ENCODE measurements around the gene ELP4.

ELP4 gene

GRCh38 chr11:31806928-31807798 is 297.6 kb downstream of the ELP4 start:
- TF ChIP-seq, protein P1, sequence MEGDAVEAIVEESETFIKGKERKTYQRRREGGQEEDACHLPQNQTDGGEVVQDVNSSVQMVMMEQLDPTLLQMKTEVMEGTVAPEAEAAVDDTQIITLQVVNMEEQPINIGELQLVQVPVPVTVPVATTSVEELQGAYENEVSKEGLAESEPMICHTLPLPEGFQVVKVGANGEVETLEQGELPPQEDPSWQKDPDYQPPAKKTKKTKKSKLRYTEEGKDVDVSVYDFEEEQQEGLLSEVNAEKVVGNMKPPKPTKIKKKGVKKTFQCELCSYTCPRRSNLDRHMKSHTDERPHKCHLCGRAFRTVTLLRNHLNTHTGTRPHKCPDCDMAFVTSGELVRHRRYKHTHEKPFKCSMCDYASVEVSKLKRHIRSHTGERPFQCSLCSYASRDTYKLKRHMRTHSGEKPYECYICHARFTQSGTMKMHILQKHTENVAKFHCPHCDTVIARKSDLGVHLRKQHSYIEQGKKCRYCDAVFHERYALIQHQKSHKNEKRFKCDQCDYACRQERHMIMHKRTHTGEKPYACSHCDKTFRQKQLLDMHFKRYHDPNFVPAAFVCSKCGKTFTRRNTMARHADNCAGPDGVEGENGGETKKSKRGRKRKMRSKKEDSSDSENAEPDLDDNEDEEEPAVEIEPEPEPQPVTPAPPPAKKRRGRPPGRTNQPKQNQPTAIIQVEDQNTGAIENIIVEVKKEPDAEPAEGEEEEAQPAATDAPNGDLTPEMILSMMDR (IDR thresholded peaks at IDR 0.05; ENCODE audit: low read depth, low read length, missing control alignments), result no peak
- no peak for DNase-seq (ENCODE audit: extremely low read depth, low read depth)
- no peak overlapping the region for H3K4me3 ChIP-seq (replicated peaks; ENCODE audit: low read depth, low read length)

DNA sequence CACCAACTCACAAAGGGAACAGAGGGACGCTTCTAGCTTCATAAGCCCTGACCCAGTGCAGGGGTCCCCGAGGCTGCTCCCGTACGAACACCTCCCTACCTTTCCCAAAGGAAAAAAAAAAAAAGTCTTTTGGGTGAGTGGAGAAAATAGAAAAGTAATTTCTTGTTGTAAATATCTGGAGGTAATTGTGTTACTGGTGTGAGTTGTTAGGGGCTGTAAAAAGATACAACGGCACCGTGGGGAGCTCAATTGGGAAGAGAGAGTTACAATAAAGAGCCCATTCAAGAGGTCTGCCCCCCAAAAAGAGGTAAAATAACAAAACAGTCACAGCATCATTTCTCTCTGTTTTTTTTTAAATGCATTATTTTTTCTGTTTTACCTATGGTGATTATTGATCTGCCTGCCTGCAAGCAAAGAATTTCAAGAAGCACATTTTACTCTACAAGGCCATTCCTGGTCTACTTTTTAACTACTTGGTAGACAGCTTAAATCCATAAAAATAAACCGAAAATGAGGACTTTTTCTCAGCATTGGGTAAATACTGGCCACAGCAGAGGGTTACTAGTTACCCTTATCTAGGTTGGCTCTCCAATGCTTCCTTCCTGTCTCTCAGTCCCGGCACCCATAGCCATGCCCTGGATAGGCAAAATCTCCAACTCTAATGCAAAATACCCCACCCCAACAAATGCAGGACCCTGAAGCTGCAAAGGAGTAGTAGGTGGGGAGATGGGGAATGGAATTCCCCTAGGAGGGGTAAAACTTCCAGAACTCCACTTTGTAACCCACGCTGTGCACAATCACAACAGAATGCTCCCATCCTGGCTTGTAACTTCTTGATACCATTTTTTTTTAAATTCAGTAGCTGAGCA is 298.5 kb downstream of the ELP4 start:
- DNase-seq (ENCODE audit: extremely low read depth, low read depth), result no peak
- TF ChIP-seq, protein P1 (IDR thresholded peaks at IDR 0.05; ENCODE audit: low read depth, low read length, missing control alignments), result no peak
- no peak overlapping the region for H3K4me3 ChIP-seq (replicated peaks; ENCODE audit: low read depth, low read length)

- no peak overlapping the region for H3K4me3 ChIP-seq (replicated peaks; ENCODE audit: low read depth, low read length)
- no peak for DNase-seq (ENCODE audit: extremely low read depth, low read depth)
- TF ChIP-seq, protein P1 (IDR thresholded peaks at IDR 0.05; ENCODE audit: low read depth, low read length, missing control alignments), result no peak
Measured at GRCh38 chr11:31808721-31809540, 299.4 kb downstream of the ELP4 start.

GRCh38 chr11:31809541-31809856 is 299.9 kb downstream of the ELP4 start:
- H3K4me3 ChIP-seq (replicated peaks; ENCODE audit: low read depth, low read length), result no peak overlapping the region
- TF ChIP-seq, protein P1 (IDR thresholded peaks at IDR 0.05; ENCODE audit: low read depth, low read length, missing control alignments), result no peak
- DNase-seq (ENCODE audit: extremely low read depth, low read depth), result no peak

DNA sequence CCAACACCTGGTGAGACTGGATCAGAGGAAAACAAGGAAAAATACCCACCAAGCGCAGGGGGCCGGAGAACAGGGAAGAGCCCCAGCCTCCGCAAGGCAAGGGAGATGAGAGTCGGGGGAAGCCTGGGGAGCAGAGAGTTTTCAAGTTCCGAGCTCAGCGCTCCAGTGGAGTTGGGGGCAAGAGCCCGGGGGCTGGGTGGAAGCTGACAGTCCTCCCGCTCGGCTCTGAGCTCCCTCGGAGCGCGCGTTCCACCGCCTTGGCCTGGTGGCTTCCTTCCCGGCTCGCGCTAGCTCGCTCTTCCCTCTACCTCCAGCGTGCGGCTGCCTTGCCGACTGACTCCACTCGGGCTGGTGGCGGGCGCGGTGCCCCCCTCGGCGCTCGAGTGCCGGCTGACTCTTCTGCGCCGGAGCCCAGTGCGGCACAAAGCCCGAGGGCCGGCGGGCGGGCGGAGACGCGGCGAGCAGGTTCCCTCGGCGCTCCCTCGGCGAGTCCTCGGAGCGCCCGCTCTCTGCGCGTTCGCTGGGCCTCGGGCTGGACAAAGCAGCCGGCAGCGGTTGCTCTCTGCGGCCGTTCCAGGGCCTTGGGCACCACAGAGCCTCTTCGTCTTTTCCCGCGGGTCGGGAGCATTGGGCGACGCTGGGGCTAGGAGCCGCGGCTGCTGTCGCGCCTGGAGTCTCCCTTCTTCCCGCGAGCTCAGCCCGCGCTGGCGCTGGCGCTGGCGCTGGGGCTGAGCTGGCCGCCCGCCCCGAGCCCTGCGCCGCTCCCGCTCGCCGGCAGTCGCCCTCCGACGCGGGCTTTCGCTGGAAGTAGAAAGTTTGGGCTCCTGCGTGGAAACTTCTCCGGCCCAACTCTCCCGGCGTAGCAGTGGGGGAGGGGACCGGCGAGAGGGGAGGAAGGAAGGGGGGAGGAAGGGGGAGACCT is 300.6 kb downstream of the ELP4 start:
- TF ChIP-seq, protein P1 (IDR thresholded peaks at IDR 0.05; ENCODE audit: low read depth, low read length, missing control alignments), result no peak
- no peak for DNase-seq (ENCODE audit: extremely low read depth, low read depth)
- 0 out of 2 replicates have a peak overlapping the region, but pooled peaks have one; percentile 3 for H3K4me3 ChIP-seq (replicated peaks; ENCODE audit: low read depth, low read length)
